Measurements from ENCODE around the gene TEX12.
"Not testable (repeated sequence)": the region's sequence is repeated elsewhere in the genome, so short reads cannot be mapped to it uniquely, and the experiment has no call there.

The TEX12 gene

DNA sequence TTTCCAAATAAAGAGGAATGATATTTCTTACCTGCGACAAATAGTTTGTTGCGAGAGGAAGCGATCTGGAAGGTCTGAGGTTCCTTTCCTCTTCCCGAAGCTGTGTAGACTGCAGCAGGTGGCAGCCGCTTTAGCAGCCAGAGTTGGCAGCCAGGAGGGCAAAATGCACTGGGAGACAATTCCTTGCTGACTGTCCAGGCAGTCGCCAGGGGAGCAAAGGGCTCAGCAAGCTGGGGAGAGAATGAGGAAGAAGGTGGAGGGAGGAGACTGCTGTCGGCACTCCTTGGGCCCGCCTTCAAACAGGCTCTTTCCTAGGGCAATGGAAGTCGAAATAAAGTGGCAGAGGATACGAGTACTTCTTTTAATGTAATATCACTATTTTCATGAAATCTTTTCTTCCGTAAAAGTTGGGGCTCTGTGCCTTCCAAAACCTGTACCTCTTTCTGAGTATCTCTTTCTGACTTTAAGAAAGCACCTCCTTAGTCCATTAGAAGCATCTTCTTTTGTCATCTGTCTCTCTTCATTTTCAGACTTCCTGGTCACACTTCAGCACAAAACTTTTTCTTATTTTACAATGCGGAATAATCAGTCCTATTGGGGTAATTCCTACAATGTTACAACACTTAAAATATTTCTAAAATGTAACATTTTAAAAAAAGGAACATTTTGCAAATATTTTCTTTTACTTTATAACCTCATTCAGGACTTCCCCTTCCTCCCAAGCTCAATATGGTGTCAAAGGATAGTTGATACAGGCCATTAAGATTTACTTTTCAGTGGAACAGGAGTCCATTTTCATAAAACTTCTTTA, 3.1 kb upstream of the TEX12 start, which contains the start of gene IL18:
Gene IL18, minus strand, starts transcription at position 220 of the 811 bp plus-strand sequence. CDS start 9,041 bp downstream, outside the sequence.
- DNase-seq (ENCODE audit: low read depth, low spot score) = no peak

DNA sequence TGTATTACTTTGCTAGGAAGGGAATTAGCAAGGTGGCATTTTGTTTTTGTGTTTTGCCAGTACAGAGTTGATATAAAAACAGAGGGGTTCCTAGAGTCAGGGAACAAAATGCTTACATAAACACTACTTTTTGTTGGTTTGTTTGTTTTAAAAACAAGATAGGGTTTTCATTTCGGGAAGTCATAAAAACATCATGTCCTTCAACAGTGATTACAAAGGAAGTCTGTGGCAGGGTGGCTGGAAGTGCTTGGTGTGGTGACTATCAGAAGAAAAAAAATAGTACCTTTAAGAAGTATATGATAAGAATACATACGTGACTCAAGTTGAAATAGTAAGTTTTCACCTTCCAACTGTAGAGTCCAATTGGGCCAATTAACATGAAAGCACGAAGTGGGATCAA, 2.1 kb upstream of the TEX12 start:
- DNase-seq (ENCODE audit: low read depth, low spot score) = no peak

DNA sequence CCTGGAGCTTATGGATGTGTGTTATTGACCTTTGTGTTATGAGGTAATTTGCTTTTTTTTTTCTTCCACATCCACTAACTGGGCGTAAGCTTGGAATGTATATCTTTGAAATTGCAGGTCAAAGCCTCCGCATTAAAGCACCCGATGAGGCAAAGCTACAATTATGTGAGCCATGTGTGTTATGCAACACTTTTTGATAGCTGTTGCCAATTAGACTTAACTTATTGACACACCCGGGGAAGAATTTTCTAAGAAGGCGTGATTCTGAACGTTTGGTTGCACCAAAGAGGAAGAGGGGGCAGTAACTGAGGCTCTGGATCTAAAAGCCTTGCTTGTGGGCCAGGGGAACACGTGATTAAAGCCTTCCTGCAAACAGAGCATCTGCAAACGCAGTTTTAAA, 610 bp upstream of the TEX12 start:
- DNase-seq (ENCODE audit: low read depth, low spot score) = no peak

DNA sequence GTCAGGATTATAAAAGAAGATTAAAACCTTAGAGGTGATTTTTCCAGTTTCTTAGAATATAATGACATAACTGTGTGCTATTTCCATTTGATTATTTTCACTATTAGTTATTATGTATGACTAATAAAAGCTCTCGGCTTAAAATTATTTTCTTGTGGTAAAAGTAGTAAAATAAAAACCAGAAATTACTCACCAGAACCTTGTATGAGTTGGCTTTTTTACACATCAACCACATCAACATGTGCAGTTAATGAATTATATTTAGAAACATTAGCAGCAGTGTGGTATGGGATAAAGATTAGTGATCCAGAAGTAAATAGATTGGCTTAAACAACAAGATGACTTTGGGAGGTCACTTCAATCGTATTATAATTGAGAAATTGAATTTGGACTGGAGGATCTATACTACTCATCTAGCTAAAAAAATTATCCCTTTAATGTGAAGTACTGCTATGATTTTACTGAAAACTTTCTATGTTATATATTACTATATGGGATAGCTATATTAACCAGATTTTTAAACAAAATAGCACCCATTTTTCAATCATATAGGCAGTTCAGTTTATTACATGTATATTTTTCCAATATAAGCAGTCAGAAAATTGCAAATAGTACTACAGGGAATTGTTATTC, 5.3 kb downstream of the TEX12 start:
- DNase-seq (ENCODE audit: low read depth, low spot score) = no peak

DNA sequence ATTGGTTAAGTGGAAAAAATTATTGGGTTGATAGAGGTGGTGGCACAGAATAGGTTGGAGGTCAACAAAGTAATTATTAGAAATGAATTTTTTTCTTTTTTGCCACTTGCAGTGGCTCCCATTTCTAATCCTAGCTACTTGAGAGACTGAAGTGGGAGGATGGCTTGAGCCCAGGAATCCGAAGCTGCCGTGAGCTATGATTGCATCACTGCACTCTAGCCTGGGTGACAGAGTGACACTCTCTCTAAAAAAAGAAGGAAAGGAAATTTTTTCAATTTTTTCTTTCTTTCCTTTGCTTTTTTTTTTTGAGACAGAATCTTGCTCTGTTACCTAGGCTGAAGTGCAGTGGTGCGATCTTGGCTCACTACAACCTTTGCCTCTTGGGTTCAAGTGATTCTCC, 6.0 kb downstream of the TEX12 start:
- no peak for DNase-seq (ENCODE audit: low read depth, low spot score)

DNA sequence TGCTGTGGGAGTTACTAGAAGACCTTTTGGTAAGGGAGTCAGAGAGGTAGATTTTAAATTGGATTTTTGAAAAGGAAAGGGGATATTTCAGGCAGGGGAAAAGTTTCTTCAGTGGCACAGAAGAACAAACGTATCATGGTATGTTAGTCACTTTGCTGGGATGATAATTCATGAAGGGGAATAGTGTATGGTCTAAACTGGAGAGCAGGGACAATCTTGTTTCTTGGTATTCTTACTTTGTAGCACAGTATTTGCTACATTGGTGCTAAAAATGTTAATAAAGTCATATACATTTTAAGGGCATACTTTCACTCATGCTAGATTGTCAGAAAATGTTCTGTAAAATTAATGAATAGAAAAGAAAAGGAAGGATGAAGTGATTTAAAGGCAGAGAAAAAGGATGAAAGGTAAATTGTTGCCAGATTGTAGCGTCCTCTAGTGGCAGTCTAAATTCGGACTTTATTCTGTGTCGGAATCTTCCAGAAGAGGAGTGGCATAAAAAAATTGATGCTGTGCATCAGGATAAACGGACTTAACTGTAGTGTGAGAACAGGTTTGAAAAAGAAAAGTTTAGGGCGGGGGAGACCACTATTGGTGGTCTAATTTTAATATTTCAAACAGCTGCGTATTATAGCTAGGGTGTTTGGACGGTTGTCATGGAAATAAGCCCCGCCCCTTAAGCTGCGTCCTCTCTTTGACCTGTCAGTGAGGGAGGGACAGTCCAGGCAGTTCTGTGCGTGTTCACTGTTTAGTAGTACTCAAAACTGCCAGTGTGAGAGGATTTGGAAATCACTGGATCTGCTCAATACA, 7.8 kb downstream of the TEX12 start, which contains the start of gene BCO2:
Gene BCO2, plus strand, starts transcription at position 724 of the 810 bp plus-strand sequence. CDS start 90 bp downstream, outside the sequence.
- peak; percentile 76 for DNase-seq (ENCODE audit: low read depth, low spot score)

DNA sequence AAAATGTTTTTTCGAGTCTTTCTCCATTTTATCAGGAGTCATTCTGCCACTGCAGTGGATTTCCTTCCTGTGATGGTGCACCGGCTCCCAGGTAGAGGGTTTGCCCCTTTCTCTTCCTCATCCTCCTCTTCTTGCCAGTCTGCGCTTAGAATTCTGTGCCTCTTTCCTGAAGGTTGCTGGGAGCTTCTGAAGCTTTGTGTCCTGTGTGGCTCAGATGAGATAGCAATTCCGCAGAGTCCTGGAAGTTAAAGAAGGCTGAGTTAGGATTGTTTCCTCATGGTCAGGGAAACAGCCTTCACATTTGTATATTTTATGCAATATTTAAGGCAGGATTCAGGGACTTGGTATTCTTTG, 8.4 kb downstream of the TEX12 start:
- no peak for DNase-seq (ENCODE audit: low read depth, low spot score)

DNA sequence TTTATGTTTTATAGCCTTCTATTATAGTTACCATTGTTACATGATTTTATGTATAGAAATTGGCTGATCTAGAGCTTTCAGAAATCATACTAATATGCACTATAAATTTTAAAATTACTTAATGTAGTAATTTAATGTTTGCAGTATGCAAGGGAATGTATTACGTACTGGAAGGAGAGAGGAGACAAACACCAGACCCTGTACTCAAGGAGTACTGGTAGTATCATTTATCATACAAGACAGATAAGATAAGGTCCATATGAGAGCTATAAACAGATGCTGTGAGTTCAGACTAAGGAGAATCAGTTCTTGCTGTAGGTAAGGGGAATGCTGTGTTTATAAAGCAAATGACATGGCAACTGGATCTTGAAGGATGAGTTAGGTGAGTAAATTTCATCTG, 8.9 kb downstream of the TEX12 start:
- DNase-seq (ENCODE audit: low read depth, low spot score) = no peak

DNA sequence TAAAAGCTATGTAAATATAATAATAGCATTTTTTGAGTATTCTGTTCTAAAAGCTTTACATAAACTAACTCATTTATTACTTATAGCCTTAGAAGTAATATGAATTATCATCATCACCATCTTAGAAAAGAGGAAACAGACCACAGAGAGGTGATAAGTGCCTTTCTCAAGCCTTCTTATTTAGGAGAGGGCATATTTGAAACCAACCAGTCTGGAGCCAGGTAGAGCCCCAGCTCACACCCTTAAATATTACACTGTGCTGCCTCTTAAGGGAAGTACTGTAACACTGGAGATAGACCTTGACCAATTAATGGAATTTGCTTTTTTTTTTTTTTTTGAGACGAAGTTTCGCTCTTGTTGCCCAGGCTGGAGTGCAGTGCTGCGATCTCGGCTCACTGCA, 10.4 kb downstream of the TEX12 start:
- DNase-seq (ENCODE audit: low read depth, low spot score) = no peak

DNA sequence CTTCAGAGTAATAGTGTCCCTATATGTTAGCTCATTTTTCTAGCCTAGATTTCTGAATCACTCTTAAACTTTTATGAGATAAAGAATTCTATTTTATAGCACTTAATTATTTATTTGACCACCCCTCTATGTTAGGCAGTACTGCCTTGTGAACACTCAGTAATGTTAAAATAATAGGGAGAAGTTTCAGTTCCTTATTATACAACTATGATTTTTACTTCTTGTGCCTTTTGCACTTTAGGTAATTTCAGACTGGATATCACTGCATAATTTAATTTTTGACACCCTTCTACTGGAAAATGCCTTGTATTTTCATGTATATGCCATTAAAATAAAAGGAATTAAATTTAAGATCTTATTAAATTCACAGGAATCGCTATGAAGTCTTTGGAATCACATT, 11.3 kb downstream of the TEX12 start:
- DNase-seq (ENCODE audit: low read depth, low spot score) = no peak

DNA sequence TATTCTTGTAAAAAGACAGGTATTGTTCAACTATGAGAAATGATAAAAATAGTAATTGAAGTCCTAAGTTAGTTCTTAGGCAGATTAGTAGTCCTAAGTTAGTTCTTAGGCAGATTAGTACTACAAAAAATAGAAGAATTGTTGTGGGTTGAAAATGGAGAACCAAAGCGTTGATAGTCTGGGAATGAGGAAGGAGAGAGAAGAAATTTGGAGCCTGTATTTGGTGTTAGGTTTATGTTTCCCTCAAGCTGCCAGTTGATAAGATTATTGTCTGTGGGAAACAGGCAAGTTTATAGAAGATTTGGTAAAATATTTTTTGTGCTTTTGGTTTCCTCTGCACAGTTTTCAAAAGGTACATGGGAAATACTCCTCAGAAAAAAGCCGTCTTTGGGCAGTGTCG, 11.8 kb downstream of the TEX12 start:
- no peak for DNase-seq (ENCODE audit: low read depth, low spot score)

DNA sequence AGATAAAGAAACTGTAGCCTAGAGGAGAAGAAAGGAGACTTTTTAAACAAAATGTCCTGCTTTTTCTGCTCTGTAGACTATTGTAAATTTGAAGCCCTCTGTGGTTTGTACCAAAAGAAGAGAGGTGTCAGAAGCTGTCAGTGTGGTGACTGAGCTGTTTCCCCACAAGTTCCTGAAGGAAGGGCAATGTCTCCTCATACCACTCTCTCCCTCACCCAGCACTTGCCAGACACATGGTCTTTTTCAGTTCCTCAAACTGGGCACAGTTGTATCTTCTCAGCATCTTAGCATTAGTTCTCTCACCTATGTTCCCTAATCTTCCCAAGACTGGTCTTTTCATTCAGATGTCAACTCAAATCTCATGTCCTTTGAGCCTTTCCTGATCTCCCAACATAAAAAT, 12.4 kb downstream of the TEX12 start:
- no peak for DNase-seq (ENCODE audit: low read depth, low spot score)

DNA sequence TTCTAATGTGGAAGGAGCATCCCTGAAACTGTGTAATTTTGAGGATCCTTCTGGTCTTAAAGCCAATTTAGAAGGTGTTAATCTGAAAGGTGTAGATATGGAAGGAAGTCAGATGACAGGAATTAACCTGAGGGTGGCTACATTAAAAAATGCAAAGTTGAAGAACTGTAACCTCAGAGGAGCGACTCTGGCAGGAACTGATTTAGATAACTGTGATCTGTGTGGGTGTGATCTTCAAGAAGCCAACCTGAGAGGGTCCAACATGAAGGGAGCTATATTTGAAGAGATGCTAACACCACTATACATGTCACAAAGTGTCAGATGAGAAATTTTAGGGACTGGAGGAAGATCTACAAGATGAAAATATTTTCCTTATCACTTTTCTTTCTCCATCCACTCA, 15.7 kb downstream of the TEX12 start:
- no peak for DNase-seq (ENCODE audit: low read depth, low spot score)

DNA sequence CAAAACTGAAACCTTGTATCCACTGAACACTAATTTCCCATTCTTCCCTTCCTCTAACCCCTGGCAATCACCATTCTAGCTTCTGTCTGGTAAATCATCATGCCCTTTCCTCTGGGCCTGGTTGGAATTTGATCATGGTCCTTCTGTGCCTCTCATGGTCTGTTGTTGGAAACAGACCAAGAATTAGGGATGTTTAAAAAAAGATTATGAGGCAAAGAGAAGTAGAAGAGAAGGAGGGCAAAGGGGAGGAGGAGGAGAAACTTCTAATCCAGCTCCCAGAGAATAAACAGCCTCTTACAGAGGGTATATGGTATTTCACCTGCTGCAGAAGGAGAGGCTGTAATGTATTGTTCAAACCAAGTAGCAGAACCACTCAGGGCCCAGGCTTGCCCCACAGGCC, 18.7 kb downstream of the TEX12 start:
- no peak for DNase-seq (ENCODE audit: low read depth, low spot score)

DNA sequence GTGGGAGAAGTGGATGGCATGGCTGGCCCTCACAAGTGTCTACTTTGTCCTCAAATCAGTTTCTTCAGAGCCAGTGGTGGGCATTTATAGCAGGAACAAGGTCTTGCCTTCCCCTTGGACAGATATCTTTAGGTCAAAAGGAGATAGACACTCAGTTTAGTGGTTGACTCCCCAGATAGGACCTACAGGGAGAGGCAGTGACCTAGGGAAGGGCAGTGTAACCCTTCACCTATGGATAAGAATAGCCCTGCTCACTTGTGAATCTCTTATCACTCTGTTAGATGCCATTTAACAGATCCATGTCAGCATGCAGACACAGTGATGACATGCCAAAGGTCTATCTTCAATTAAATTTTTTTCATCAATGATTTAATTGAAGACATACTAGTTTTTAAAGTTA, 19.1 kb downstream of the TEX12 start:
- DNase-seq (ENCODE audit: low read depth, low spot score) = no peak

DNA sequence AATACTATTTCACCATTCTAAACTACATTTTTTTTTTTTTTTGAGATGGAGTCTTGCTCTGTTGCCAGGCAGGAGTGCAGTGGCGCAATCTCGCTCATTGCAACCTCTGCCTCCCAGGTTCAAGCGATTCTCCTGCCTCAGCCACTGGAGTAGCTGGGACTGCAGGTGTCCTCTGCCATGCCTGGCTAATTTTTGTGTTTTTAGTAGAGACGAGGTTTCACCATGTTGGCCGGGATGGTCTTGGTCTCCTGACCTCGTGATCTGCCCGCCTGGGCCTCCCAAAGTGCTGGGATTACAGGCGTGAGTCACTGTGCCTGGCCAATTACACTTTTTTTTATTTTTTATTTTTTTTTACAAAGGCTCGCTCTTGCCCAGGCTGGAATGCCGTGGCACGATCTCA, 27.9 kb downstream of the TEX12 start:
- DNase-seq (ENCODE audit: low read depth, low spot score) = not testable (repeated sequence)

DNA sequence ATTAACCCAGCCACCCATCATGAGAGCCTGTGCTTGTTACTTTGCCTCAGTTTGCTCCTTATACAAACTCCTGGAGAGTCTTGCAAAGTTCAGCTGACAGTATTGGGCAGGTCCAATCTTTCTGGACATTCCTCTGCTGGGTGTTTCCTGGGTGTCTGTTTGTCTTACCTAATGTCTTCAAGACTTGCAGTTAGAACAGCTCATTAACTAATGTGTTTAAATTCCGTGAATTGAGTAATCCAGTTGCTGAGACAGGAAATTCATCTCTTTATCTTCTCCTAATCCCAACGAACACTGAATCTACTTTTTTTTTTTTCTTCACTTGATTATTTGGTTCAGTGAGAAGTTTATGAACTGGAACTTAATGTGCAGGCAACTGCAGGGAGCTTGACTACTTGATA, 28.8 kb downstream of the TEX12 start:
- DNase-seq (ENCODE audit: low read depth, low spot score) = no peak

DNA sequence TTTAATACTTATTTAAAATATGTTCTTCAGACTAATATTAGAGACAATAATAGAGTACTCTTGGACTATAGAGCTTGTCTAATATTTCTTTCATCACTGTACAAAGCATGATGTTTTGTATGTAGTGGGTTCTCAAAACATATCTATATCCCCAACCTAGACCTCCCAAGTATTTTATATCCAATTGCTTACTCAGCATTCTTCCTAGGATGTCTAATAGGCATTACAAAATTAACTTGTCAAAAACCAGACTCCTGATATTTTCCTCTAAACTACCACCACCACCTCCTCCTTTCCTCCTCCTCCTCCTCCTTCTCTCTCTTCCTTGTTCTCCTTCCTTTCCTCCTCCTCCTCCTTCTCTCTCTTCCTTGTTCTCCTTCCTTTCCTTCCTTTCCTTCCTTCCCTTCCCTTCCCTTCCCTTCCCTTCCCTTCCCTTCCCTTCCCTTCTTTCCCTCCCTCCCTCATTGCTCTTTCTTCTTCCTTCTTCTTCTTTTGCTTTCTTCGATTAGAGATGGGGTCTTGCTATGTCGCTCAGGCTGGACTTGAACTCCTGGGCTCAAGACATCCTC, 29.4 kb downstream of the TEX12 start:
- DNase-seq (ENCODE audit: low read depth, low spot score) = no peak

DNA sequence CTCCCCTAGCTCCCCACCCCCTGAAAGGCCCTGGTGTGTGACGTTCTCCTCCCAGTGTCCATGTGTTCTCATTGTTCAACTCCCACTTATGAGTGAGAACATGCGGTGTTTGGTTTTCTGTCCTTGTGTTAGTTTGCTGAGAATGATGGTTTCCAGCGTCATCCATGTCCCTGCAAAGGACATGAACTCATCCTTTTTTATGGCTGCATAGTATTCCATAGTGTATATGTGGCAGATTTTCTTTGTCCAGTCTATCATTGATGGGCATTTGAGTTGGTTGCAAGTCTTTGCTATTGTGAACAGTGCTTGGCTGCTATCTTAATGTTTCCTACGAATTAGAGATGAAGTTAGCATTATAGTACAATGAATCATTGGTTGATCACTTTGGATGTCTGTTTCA, 31.9 kb downstream of the TEX12 start:
- not testable (repeated sequence) for DNase-seq (ENCODE audit: low read depth, low spot score)

DNA sequence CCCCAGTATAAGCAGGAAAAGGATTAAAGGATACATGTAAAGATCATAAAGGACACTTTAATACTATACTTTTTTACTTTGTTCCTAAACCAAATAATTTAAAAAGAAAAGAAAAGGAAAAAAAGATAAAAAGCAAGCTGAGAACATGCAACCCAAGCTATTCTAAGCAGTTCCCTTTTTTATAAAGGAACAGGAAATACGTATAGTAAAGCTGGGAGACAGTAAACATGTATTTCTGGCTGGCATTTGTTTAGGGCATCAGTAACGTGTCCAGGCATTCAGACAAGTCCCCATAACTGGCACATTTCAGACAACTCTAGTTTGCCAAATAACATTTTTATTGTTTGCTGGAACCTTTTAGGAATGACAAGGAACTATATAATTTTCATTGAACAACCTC, 33.1 kb downstream of the TEX12 start:
- DNase-seq (ENCODE audit: low read depth, low spot score) = no peak

DNA sequence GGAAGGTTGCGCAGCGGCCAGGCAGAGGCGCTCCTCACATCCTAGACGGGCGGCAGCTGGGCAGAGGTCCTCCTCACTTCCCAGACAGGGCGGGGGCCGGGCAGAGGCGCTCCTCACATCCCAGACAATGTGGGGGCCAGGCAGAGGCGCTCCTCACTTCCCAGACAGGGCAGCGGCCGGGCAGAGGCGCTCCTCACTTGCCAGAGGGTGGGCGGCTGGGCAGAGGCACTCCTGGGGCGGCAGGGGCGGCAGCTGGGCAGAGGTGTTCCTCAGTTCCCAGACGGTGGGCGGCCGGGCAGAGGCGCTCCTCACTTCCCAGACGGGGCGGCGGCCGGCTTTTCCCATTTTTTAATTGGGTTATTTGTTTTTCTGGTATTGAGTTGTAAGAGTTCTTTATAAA, 38.9 kb downstream of the TEX12 start:
- no peak for DNase-seq (ENCODE audit: low read depth, low spot score)

DNA sequence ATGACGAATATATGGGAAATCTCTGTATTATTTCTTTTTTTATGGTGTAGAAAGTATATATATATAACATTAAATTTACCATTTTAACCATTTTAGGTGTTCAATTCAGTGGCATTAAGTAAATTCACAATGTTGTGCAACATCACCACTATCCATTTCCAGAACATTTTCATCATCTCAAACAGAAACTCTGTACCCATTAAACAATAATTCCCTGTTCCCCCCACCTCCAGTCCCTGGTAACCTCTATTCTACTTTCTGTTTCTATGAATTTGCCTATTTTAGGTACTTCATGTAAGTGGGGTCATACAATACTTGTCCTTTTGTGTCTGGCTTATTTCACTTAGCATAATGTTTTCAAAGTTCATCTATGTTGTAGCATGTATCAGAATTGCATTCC, 43.7 kb downstream of the TEX12 start:
- DNase-seq (ENCODE audit: low read depth, low spot score) = no peak

Data from astrocyte of the hippocampus (primary cell).